ENCODE measurements around the gene ITPR2. TPM values are rescaled to one million over a fixed set of nuclear protein-coding genes. Genes with fewer than 3 reads are reported as not detected.
"Not testable (repeated sequence)": the region's sequence is repeated elsewhere in the genome, so short reads cannot be mapped to it uniquely, and the experiment has no call there.

Gene ITPR2
- total RNA-seq, 3 donors from 2014 or later (not counting 1 experiment from before 2014, with no cell fraction given), result 59.1 to 70.7 (median 68.2) TPM

- Mint-ChIP-seq H3K27me3 (ENCODE audit: low read depth in 2 of 2) (peaks cover 4 to 10% of the 10 kb centered on the region in 2 donors), H3K4me3 (no peak overlapping the region), H3K27ac (no peak overlapping the region), H3K9me3 (no peaks in the 10 kb centered on the region), H3K36me3 (no peaks in the 10 kb centered on the region), H3K4me1 (peaks cover 22 to 23% of the 10 kb centered on the region in 2 donors)
- Histone ChIP-seq H3K36me3 (ENCODE audit: control insufficient read depth, insufficient read depth, low read length) (no peaks in the 10 kb centered on the region), H3K9me3 (ENCODE audit: control insufficient read depth, insufficient read depth, low read length) (no peaks in the 10 kb centered on the region), H3K4me1 (ENCODE audit: control insufficient read depth, insufficient read depth, low read length) (peaks cover 14% of the 10 kb centered on the region), H3K4me3 (ENCODE audit: low read length) (no peak overlapping the region), H3K27ac (ENCODE audit: low read length) (no peak overlapping the region), H3K27me3 (ENCODE audit: control insufficient read depth, insufficient read depth, low read length) (no peaks in the 10 kb centered on the region)
- ATAC-seq, result peak in 1 of 3 donors; percentile 52
- TF ChIP-seq, protein P1, sequence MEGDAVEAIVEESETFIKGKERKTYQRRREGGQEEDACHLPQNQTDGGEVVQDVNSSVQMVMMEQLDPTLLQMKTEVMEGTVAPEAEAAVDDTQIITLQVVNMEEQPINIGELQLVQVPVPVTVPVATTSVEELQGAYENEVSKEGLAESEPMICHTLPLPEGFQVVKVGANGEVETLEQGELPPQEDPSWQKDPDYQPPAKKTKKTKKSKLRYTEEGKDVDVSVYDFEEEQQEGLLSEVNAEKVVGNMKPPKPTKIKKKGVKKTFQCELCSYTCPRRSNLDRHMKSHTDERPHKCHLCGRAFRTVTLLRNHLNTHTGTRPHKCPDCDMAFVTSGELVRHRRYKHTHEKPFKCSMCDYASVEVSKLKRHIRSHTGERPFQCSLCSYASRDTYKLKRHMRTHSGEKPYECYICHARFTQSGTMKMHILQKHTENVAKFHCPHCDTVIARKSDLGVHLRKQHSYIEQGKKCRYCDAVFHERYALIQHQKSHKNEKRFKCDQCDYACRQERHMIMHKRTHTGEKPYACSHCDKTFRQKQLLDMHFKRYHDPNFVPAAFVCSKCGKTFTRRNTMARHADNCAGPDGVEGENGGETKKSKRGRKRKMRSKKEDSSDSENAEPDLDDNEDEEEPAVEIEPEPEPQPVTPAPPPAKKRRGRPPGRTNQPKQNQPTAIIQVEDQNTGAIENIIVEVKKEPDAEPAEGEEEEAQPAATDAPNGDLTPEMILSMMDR (IDR thresholded peaks at IDR 0.05), result no peak
- 96% methylated on average over 1 of the region's 3 CpGs for WGBS (ENCODE audit: insufficient coverage)
- intact Hi-C loops (cut with micrococcal nuclease), result no loop called here
- no peak for DNase-seq
Measured at GRCh38 chr12:26868447-26869103, 35.6 kb upstream of the ITPR2 start.

DNA sequence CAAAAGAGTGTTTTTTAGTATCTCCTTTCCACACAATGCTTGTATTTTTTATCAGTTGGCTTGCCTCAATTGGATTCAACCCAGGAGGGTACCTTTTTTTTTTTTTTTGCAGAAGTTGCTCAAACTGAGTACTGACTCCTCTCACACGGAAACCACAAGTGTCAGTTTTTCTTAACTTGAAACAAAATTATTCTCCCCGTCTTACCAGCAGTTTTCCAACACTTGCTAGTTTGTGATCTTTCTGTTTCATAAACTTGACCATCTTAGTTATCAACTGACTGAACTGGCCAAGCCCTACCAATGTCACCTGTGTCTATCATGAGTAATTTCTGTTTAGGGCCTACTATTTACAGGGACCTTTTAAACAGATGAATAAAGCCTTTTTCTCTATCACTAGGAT, 34.1 kb upstream of the ITPR2 start:
- H3K4me1 ChIP-seq (ENCODE audit: control insufficient read depth, insufficient read depth, low read length), result peaks cover 14% of the 10 kb centered on the region
- H3K27ac ChIP-seq (ENCODE audit: low read length), result no peak overlapping the region
- DNase-seq (peak in 1 of 2 donors; percentile 32), ATAC-seq (peak; percentile 55 to 70 (median 67))
- H3K4me3 ChIP-seq (ENCODE audit: low read length), result no peak overlapping the region
- Mint-ChIP-seq H3K36me3 (no peaks in the 10 kb centered on the region), H3K27ac (peak overlapping the region; percentile 33 to 49), H3K4me3 (peak overlapping the region; percentile 28), H3K4me1 (peaks cover 22 to 23% of the 10 kb centered on the region in 2 donors), H3K9me3 (no peaks in the 10 kb centered on the region), H3K27me3 (ENCODE audit: low read depth in 2 of 2) (peaks cover 6 to 10% of the 10 kb centered on the region in 2 donors)
- H3K36me3 ChIP-seq (ENCODE audit: control insufficient read depth, insufficient read depth, low read length), result no peaks in the 10 kb centered on the region
- WGBS (ENCODE audit: insufficient coverage), result 3% methylated on average over 2 of the region's 2 CpGs
- no peaks in the 10 kb centered on the region for H3K9me3 ChIP-seq (ENCODE audit: control insufficient read depth, insufficient read depth, low read length)
- intact Hi-C loops (cut with micrococcal nuclease), result no loop called here
- TF ChIP-seq, protein P1 (IDR thresholded peaks at IDR 0.05), result no peak
- H3K27me3 ChIP-seq (ENCODE audit: control insufficient read depth, insufficient read depth, low read length), result no peaks in the 10 kb centered on the region

- H3K4me3 Mint-ChIP-seq, result no peak overlapping the region
- Histone ChIP-seq H3K27ac (ENCODE audit: low read length) (no peak overlapping the region), H3K27me3 (ENCODE audit: control insufficient read depth, insufficient read depth, low read length) (no peaks in the 10 kb centered on the region), H3K36me3 (ENCODE audit: control insufficient read depth, insufficient read depth, low read length) (no peaks in the 10 kb centered on the region), H3K9me3 (ENCODE audit: control insufficient read depth, insufficient read depth, low read length) (no peaks in the 10 kb centered on the region), H3K4me1 (ENCODE audit: control insufficient read depth, insufficient read depth, low read length) (peaks cover 3% of the 10 kb centered on the region), H3K4me3 (ENCODE audit: low read length) (no peak overlapping the region)
- TF ChIP-seq, protein P1 (IDR thresholded peaks at IDR 0.05), result no peak
- peak in 1 of 2 donors; percentile 18 for DNase-seq
- no peaks in the 10 kb centered on the region for H3K9me3 Mint-ChIP-seq
- intact Hi-C loops (cut with micrococcal nuclease), result no loop called here
- H3K4me1 Mint-ChIP-seq, result peaks cover 11% of the 10 kb centered on the region in 2 donors
- H3K36me3 Mint-ChIP-seq, result no peaks in the 10 kb centered on the region
- ATAC-seq, result no peak
- 28% methylated on average over 2 of the region's 4 CpGs for WGBS (ENCODE audit: insufficient coverage)
- no peak overlapping the region for H3K27ac Mint-ChIP-seq
- peaks cover 0 to 4% of the 10 kb centered on the region in 2 donors for H3K27me3 Mint-ChIP-seq (ENCODE audit: low read depth in 2 of 2)
Measured at GRCh38 chr12:26863515-26863914, 30.5 kb upstream of the ITPR2 start.

DNA sequence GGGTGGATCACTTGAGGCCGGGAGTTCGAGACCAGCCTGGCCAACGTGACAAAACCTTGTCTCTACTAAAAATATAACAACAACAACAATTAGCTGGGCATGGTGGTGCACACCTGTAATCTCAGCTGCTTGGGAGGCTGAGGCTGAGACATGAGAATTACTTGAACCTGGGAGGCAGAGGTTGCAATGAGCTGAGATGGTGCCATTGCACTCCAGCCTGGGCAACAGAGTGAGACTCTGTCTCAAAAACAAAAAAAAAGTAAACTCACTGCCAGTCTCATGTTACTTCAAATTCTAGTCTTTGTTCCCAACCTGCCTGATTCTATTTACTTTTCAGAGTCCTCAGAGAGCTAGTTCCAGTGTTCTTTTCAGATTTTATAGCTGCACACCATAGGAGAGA, 29.8 kb upstream of the ITPR2 start:
- ATAC-seq; H3K9me3 ChIP-seq (ENCODE audit: control insufficient read depth, insufficient read depth, low read length); DNase-seq; H3K27ac Mint-ChIP-seq; H3K36me3 ChIP-seq (ENCODE audit: control insufficient read depth, insufficient read depth, low read length); H3K4me3 Mint-ChIP-seq; H3K36me3 Mint-ChIP-seq; H3K27ac ChIP-seq (ENCODE audit: low read length); H3K9me3 Mint-ChIP-seq; H3K27me3 Mint-ChIP-seq (ENCODE audit: low read depth in 2 of 2); H3K4me1 ChIP-seq (ENCODE audit: control insufficient read depth, insufficient read depth, low read length); H3K27me3 ChIP-seq (ENCODE audit: control insufficient read depth, insufficient read depth, low read length); intact Hi-C loops (cut with micrococcal nuclease); H3K4me3 ChIP-seq (ENCODE audit: low read length): not testable (repeated sequence)
- peaks cover 10 to 11% of the 10 kb centered on the region in 2 donors for H3K4me1 Mint-ChIP-seq
- 98% methylated on average over 3 of the region's 3 CpGs for whole genome bisulfite sequencing (ENCODE audit: insufficient coverage)
